Measurements from ENCODE around the gene DCX. TPM values are rescaled to one million over a fixed set of nuclear protein-coding genes. Genes with fewer than 3 reads are reported as not detected.

The DCX gene
- total and polyA plus RNA-seq, 2 donors (not counting 1 experiment from before 2014, with no cell fraction given), result not detected

GRCh38 chrX:111259559-111259958, 152.4 kb downstream of the DCX start:
- Histone ChIP-seq H3K4me1 (ENCODE audit: control insufficient read depth in 2 of 2, insufficient read depth in 2 of 2, low read length in 2 of 2) (no peaks in the 10 kb centered on the region), H2AFZ (ENCODE audit: insufficient read depth, low read depth, low read length, poor library complexity, severe bottlenecking) (no peak overlapping the region), H3K27me3 (replicated peaks in 1 of 4; ENCODE audit: control extremely low read depth in 1 of 4, control insufficient read depth in 3 of 4, insufficient read depth in 4 of 4, low read length in 3 of 4) (no peaks in the 10 kb centered on the region), H3K9ac (ENCODE audit: low read length) (no peak overlapping the region), H3K27ac (ENCODE audit: low read length in 2 of 2) (no peak overlapping the region), H3K4me3 (ENCODE audit: control extremely low read depth in 1 of 5, extremely low read depth in 1 of 5, insufficient read depth in 1 of 5, low read depth in 2 of 5, low read length in 4 of 5) (no peak overlapping the region), H4K20me1 (ENCODE audit: control insufficient read depth, insufficient read depth, low read length, poor library complexity, severe bottlenecking) (no peaks in the 10 kb centered on the region), H3K4me2 (replicated peaks; ENCODE audit: low read depth, low read length, poor library complexity, severe bottlenecking) (no peak overlapping the region), H3K36me3 (replicated peaks in 1 of 2; ENCODE audit: control extremely low read depth in 1 of 2, control insufficient read depth in 1 of 2, extremely low read depth in 1 of 2, insufficient read depth in 2 of 2, low read length in 1 of 2) (no peaks in the 10 kb centered on the region), H3K9me3 (ENCODE audit: control extremely low read depth in 1 of 3, control insufficient read depth in 2 of 3, insufficient read depth in 1 of 3, low read length in 2 of 3) (no peaks in the 10 kb centered on the region), H3K79me2 (ENCODE audit: control insufficient read depth, insufficient read depth, low read length) (no peaks in the 10 kb centered on the region)
- no CpG with 5 or more reads among the region's 3 CpGs for WGBS (ENCODE audit: insufficient coverage)
- TF ChIP-seq, protein P1, sequence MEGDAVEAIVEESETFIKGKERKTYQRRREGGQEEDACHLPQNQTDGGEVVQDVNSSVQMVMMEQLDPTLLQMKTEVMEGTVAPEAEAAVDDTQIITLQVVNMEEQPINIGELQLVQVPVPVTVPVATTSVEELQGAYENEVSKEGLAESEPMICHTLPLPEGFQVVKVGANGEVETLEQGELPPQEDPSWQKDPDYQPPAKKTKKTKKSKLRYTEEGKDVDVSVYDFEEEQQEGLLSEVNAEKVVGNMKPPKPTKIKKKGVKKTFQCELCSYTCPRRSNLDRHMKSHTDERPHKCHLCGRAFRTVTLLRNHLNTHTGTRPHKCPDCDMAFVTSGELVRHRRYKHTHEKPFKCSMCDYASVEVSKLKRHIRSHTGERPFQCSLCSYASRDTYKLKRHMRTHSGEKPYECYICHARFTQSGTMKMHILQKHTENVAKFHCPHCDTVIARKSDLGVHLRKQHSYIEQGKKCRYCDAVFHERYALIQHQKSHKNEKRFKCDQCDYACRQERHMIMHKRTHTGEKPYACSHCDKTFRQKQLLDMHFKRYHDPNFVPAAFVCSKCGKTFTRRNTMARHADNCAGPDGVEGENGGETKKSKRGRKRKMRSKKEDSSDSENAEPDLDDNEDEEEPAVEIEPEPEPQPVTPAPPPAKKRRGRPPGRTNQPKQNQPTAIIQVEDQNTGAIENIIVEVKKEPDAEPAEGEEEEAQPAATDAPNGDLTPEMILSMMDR (IDR thresholded peaks at IDR 0.05), result no peak
- TF ChIP-seq EZH2 (IDR thresholded peaks at IDR 0.05; ENCODE audit: borderline replicate concordance, insufficient read depth, low read depth, low read length, poor library complexity, severe bottlenecking), result no peak
- no peaks in the 10 kb centered on the region for H3K4me1 Mint-ChIP-seq
- H3K27me3 Mint-ChIP-seq, result no peaks in the 10 kb centered on the region
- no peaks in the 10 kb centered on the region for H3K9me3 Mint-ChIP-seq (ENCODE audit: insufficient read depth)
- ChIA-PET CTCF (no interaction called here), POLR2A (no interaction called here)
- no peak for ATAC-seq (ENCODE audit: low read depth)
- DNase-seq, result no peak
- H3K27ac Mint-ChIP-seq, result no peak overlapping the region
- no peak overlapping the region for H3K4me3 Mint-ChIP-seq
- intact Hi-C loops (cut with micrococcal nuclease), result no loop called here

- 80% methylated on average over 1 of the region's 3 CpGs for WGBS (ENCODE audit: insufficient coverage)
- Mint-ChIP-seq H3K27ac (no peak overlapping the region), H3K9me3 (ENCODE audit: insufficient read depth) (no peaks in the 10 kb centered on the region), H3K4me3 (no peak overlapping the region), H3K4me1 (no peaks in the 10 kb centered on the region), H3K27me3 (no peaks in the 10 kb centered on the region)
- H3K9me3 ChIP-seq (ENCODE audit: control extremely low read depth in 1 of 3, control insufficient read depth in 2 of 3, insufficient read depth in 1 of 3, low read length in 2 of 3), result no peaks in the 10 kb centered on the region
- no peaks in the 10 kb centered on the region for H3K27me3 ChIP-seq (replicated peaks in 1 of 4; ENCODE audit: control extremely low read depth in 1 of 4, control insufficient read depth in 3 of 4, insufficient read depth in 4 of 4, low read length in 3 of 4)
- H2AFZ ChIP-seq (ENCODE audit: insufficient read depth, low read depth, low read length, poor library complexity, severe bottlenecking), result no peak overlapping the region
- H3K4me1 ChIP-seq (ENCODE audit: control insufficient read depth in 2 of 2, insufficient read depth in 2 of 2, low read length in 2 of 2), result no peaks in the 10 kb centered on the region
- H3K4me2 ChIP-seq (replicated peaks; ENCODE audit: low read depth, low read length, poor library complexity, severe bottlenecking), result no peak overlapping the region
- no peaks in the 10 kb centered on the region for H4K20me1 ChIP-seq (ENCODE audit: control insufficient read depth, insufficient read depth, low read length, poor library complexity, severe bottlenecking)
- no peak overlapping the region for H3K9ac ChIP-seq (ENCODE audit: low read length)
- H3K4me3 ChIP-seq (ENCODE audit: control extremely low read depth in 1 of 5, extremely low read depth in 1 of 5, insufficient read depth in 1 of 5, low read depth in 2 of 5, low read length in 4 of 5), result no peak overlapping the region
- no peaks in the 10 kb centered on the region for H3K36me3 ChIP-seq (replicated peaks in 1 of 2; ENCODE audit: control extremely low read depth in 1 of 2, control insufficient read depth in 1 of 2, extremely low read depth in 1 of 2, insufficient read depth in 2 of 2, low read length in 1 of 2)
- ChIA-PET CTCF (no interaction called here), POLR2A (no interaction called here)
- TF ChIP-seq EZH2 (IDR thresholded peaks at IDR 0.05; ENCODE audit: borderline replicate concordance, insufficient read depth, low read depth, low read length, poor library complexity, severe bottlenecking), result no peak
- TF ChIP-seq, protein P1 (IDR thresholded peaks at IDR 0.05), result no peak
- intact Hi-C loops (cut with micrococcal nuclease), result no loop called here
- DNase-seq (no peak), ATAC-seq (ENCODE audit: low read depth) (no peak)
- H3K79me2 ChIP-seq (ENCODE audit: control insufficient read depth, insufficient read depth, low read length), result no peaks in the 10 kb centered on the region
- no peak overlapping the region for H3K27ac ChIP-seq (ENCODE audit: low read length in 2 of 2)
Observed at GRCh38 chrX:111257733-111258132, 154.3 kb downstream of the DCX start.

Measured in B cell (primary cell).